ENCODE results near the gene CKAP2L. TPM values are rescaled to one million over a fixed set of nuclear protein-coding genes. Genes with fewer than 3 reads are reported as not detected.

CKAP2L gene
- total and polyA plus RNA-seq, 2 experiments from 2014 or later: 16.2 to 30.2 TPM

- no peak for TF ChIP-seq CTCF (conservative IDR thresholded peaks at IDR 0.05; ENCODE audit: low read depth in 2 of 2)
- no peak for TF ChIP-seq CREB1 (CRISPR knock-in tag; IDR thresholded peaks at IDR 0.05; ENCODE audit: low read depth)
- no peak for TF ChIP-seq ZNF114 (CRISPR knock-in tag; IDR thresholded peaks at IDR 0.05)
- TF ChIP-seq ZNF331 (CRISPR knock-in tag; IDR thresholded peaks at IDR 0.05; ENCODE audit: low read depth): no peak
- TF ChIP-seq JUNB (IDR thresholded peaks at IDR 0.05; ENCODE audit: unreplicated experiment): no peak
- no peak for TF ChIP-seq EZH2 (IDR thresholded peaks at IDR 0.05; ENCODE audit: low read depth, unreplicated experiment)
- no peak for TF ChIP-seq STAT1 (IDR thresholded peaks at IDR 0.05; ENCODE audit: unreplicated experiment)
- TF ChIP-seq NANOG (IDR thresholded peaks at IDR 0.05; ENCODE audit: borderline replicate concordance): no peak
- TF ChIP-seq, protein P1, sequence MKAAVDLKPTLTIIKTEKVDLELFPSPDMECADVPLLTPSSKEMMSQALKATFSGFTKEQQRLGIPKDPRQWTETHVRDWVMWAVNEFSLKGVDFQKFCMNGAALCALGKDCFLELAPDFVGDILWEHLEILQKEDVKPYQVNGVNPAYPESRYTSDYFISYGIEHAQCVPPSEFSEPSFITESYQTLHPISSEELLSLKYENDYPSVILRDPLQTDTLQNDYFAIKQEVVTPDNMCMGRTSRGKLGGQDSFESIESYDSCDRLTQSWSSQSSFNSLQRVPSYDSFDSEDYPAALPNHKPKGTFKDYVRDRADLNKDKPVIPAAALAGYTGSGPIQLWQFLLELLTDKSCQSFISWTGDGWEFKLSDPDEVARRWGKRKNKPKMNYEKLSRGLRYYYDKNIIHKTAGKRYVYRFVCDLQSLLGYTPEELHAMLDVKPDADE (IDR thresholded peaks at IDR 0.05): no peak
- TF ChIP-seq POLR2AphosphoS5 (IDR thresholded peaks at IDR 0.05; ENCODE audit: low read depth): no peak
- no peak for TF ChIP-seq EZH2phosphoT487 (IDR thresholded peaks at IDR 0.05; ENCODE audit: unreplicated experiment)
These were observed 64.3 kb downstream of the CKAP2L start (continued) for GRCh38 chr2:112699984-112700667.

DNA sequence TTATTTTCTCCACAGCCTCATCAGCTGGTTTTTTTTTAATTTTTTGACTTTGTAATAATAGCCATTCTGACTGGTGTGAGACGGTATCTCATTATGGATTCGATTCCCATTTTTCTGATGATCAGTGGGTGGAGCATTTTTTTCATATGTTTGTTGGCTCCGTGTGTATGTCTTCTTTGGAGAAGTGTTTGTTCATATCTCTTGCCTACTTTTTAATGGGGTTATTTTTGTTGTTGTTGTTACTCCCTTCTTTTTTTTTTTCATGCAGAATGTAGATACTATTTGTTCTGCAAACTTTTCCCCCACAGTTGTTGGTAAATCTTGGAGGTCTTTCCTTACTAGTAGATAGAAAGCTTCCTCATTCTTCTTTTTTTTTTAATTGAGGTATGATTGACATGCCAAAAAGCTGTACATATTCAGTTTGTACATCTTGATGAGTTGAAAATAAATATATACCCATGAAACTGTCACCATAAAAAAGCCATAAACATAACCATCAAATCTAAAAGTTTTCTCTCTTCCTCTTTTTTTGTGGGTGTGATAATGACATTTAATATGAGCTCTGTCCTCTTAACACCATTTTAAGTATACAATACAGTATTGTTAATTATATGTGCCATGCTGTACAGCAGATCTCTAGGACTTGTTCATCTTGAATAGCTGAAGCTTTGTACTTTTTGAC lies 65.4 kb downstream of the CKAP2L start:
- H3K27ac ChIP-seq (ENCODE audit: low read depth): no peak overlapping the region
- Mint-ChIP-seq H3K4me1 (no peaks in the 10 kb centered on the region), H3K4me3 (no peak overlapping the region), H3K27me3 (ENCODE audit: insufficient read depth, low read depth, poor library complexity) (no peaks in the 10 kb centered on the region), H3K9me3 (no peaks in the 10 kb centered on the region), H3K27ac (no peak overlapping the region), H3K36me3 (ENCODE audit: low read depth) (no peaks in the 10 kb centered on the region)
- H3K4me1 ChIP-seq (ENCODE audit: insufficient read depth): no peaks in the 10 kb centered on the region
- no peaks in the 10 kb centered on the region for H3K9me2 ChIP-seq (ENCODE audit: insufficient read depth)
- H3K4me2 ChIP-seq: no peak overlapping the region
- no peaks in the 10 kb centered on the region for H3K36me3 ChIP-seq (ENCODE audit: insufficient read depth)
- ATAC-seq: no peak
- no peaks in the 10 kb centered on the region for H3K79me2 ChIP-seq (replicated peaks; ENCODE audit: insufficient read depth)
- DNase-seq (ENCODE audit: low spot score): no peak
- H3F3A ChIP-seq (replicated peaks; ENCODE audit: low read depth): no peaks in the 10 kb centered on the region
- no peak overlapping the region for H3K4me3 ChIP-seq
- H4K20me1 ChIP-seq (replicated peaks; ENCODE audit: insufficient read depth): no peaks in the 10 kb centered on the region
- no peak overlapping the region for H2AFZ ChIP-seq
- H3K27me3 ChIP-seq (ENCODE audit: insufficient read depth): no peaks in the 10 kb centered on the region
- TF ChIP-seq ZNF331 (CRISPR knock-in tag; IDR thresholded peaks at IDR 0.05; ENCODE audit: low read depth): no peak
- no peak for TF ChIP-seq POLR2AphosphoS5 (IDR thresholded peaks at IDR 0.05; ENCODE audit: low read depth)
- no peak for TF ChIP-seq CTCF (conservative IDR thresholded peaks at IDR 0.05; ENCODE audit: low read depth in 2 of 2)
- TF ChIP-seq, protein P2, sequence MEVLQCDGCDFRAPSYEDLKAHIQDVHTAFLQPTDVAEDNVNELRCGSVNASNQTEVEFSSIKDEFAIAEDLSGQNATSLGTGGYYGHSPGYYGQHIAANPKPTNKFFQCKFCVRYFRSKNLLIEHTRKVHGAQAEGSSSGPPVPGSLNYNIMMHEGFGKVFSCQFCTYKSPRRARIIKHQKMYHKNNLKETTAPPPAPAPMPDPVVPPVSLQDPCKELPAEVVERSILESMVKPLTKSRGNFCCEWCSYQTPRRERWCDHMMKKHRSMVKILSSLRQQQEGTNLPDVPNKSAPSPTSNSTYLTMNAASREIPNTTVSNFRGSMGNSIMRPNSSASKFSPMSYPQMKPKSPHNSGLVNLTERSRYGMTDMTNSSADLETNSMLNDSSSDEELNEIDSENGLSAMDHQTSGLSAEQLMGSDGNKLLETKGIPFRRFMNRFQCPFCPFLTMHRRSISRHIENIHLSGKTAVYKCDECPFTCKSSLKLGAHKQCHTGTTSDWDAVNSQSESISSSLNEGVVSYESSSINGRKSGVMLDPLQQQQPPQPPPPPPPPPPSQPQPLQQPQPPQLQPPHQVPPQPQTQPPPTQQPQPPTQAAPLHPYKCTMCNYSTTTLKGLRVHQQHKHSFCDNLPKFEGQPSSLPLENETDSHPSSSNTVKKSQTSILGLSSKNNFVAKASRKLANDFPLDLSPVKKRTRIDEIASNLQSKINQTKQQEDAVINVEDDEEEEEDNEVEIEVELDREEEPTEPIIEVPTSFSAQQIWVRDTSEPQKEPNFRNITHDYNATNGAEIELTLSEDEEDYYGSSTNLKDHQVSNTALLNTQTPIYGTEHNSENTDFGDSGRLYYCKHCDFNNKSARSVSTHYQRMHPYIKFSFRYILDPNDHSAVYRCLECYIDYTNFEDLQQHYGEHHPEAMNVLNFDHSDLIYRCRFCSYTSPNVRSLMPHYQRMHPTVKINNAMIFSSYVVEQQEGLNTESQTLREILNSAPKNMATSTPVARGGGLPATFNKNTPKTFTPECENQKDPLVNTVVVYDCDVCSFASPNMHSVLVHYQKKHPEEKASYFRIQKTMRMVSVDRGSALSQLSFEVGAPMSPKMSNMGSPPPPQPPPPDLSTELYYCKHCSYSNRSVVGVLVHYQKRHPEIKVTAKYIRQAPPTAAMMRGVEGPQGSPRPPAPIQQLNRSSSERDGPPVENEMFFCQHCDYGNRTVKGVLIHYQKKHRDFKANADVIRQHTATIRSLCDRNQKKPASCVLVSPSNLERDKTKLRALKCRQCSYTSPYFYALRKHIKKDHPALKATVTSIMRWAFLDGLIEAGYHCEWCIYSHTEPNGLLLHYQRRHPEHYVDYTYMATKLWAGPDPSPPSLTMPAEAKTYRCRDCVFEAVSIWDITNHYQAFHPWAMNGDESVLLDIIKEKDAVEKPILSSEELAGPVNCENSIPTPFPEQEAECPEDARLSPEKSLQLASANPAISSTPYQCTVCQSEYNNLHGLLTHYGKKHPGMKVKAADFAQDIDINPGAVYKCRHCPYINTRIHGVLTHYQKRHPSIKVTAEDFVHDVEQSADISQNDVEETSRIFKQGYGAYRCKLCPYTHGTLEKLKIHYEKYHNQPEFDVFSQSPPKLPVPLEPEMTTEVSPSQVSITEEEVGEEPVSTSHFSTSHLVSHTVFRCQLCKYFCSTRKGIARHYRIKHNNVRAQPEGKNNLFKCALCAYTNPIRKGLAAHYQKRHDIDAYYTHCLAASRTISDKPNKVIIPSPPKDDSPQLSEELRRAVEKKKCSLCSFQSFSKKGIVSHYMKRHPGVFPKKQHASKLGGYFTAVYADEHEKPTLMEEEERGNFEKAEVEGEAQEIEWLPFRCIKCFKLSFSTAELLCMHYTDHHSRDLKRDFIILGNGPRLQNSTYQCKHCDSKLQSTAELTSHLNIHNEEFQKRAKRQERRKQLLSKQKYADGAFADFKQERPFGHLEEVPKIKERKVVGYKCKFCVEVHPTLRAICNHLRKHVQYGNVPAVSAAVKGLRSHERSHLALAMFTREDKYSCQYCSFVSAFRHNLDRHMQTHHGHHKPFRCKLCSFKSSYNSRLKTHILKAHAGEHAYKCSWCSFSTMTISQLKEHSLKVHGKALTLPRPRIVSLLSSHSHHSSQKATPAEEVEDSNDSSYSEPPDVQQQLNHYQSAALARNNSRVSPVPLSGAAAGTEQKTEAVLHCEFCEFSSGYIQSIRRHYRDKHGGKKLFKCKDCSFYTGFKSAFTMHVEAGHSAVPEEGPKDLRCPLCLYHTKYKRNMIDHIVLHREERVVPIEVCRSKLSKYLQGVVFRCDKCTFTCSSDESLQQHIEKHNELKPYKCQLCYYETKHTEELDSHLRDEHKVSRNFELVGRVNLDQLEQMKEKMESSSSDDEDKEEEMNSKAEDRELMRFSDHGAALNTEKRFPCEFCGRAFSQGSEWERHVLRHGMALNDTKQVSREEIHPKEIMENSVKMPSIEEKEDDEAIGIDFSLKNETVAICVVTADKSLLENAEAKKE (CRISPR knock-in tag; IDR thresholded peaks at IDR 0.05): no peak
- no peak for TF ChIP-seq EZH2phosphoT487 (IDR thresholded peaks at IDR 0.05; ENCODE audit: unreplicated experiment)
- TF ChIP-seq EZH2 (IDR thresholded peaks at IDR 0.05; ENCODE audit: low read depth, unreplicated experiment): no peak
- no peak for TF ChIP-seq NANOG (IDR thresholded peaks at IDR 0.05; ENCODE audit: borderline replicate concordance)
- no peak for TF ChIP-seq ZNF114 (CRISPR knock-in tag; IDR thresholded peaks at IDR 0.05)

Data from GM23338 (cell line).